Epidermal melanocyte (primary cell): Measurements from ENCODE around the gene POLN.
A peak's percentile ranks its signal among the peaks of the same experiment; 100 is the strongest.
"Not testable (repeated sequence)": the region's sequence is repeated elsewhere in the genome, so short reads cannot be mapped to it uniquely, and the experiment has no call there.

Source experiments
- DNase-seq: peaks from one replicate; pipeline ENCODE4 v3.0.0; 2011; ENCODE audit warnings: low spot score; ENCODE audit not compliant: insufficient read length

The POLN gene

GRCh38 chr4:2042204-2042946, 199.5 kb downstream of the POLN start:
- no peak for DNase-seq

- peak; percentile 95 for DNase-seq
These were observed 200.4 kb downstream of the POLN start for GRCh38 chr4:2041239-2042130.

GRCh38 chr4:2040391-2041238, 201.3 kb downstream of the POLN start:
- DNase-seq: no peak

- no peak for DNase-seq
These were observed 205.1 kb downstream of the POLN start for GRCh38 chr4:2036866-2037265.

GRCh38 chr4:2036327-2036726, 205.6 kb downstream of the POLN start:
- DNase-seq: no peak

- not testable (repeated sequence) for DNase-seq
These were observed 210.8 kb downstream of the POLN start for GRCh38 chr4:2031161-2031560.

- not testable (repeated sequence) for DNase-seq
These were observed 214.8 kb downstream of the POLN start for GRCh38 chr4:2027120-2027519.

GRCh38 chr4:2025817-2026216, 216.1 kb downstream of the POLN start:
- DNase-seq: no peak

- no peak for DNase-seq
These were observed 217.2 kb downstream of the POLN start for GRCh38 chr4:2024683-2025082.
